GM12878 (cell line): ENCODE data around the gene GRPEL2. TPM values are rescaled to one million over a fixed set of nuclear protein-coding genes. Genes with fewer than 3 reads are reported as not detected.

Experiments
- ATAC-seq: fragments of 200-7000 bp; cut with Tn5 transposase; 3 replicates; pipeline ENCODE4 v1.9.1; 2020; ENCODE audit warnings: mild to moderate bottlenecking, moderate library complexity
- BruUV-seq: library from RNA; stranded (reverse); fragments of 400-500 nt; replicated peaks from 2 replicates; lab custom pipeline; 2021; lab: Mats Ljungman, UMichigan
- CTCF ChIA-PET: fragments of 300-600 bp; sonication (Branson Sonifier 250); formaldehyde crosslinking; extraction: SDS; loops from one replicate; lab custom pipeline; 2021; ENCODE audit warnings: inconsistent platforms; lab: Yijun Ruan, JAX
- POLR2A ChIA-PET: fragments of 350-600 bp; formaldehyde crosslinking; extraction: SDS; loops from one replicate; lab custom pipeline; 2021; ENCODE audit warnings: inconsistent platforms; lab: Charles Lee
- RAD21 ChIA-PET: fragments of 300-600 bp; sonication (Branson Sonifier 250); formaldehyde crosslinking; loops from one replicate; lab custom pipeline; 2023; ENCODE audit warnings: antibody characterized with exemption; ENCODE audit not compliant: unreplicated experiment; lab: Charles Lee
- SMC1A ChIA-PET: fragments of 300-600 bp; sonication (Branson Sonifier 250); formaldehyde crosslinking; loops from one replicate; lab custom pipeline; 2023; ENCODE audit not compliant: unreplicated experiment, uncharacterized antibody; lab: Charles Lee
- DNase-seq: peaks from one replicate; pipeline ENCODE4 v3.0.0-alpha.2; 2011; ENCODE audit warnings: low read depth, low spot score
- FAIRE-seq: peaks from 3 replicates; lab custom pipeline; 2011; peaks lifted over from hg19 to GRCh38; lab: Jason Lieb, UNC
- H2AFZ ChIP-seq: 2 replicates; pipeline ENCODE4 v1.6.0; 2011; ENCODE audit warnings: low read depth, low read length, control low read depth; ENCODE audit not compliant: control insufficient read depth
- H3K27ac ChIP-seq: 2 replicates; pipeline ENCODE4 v1.5.1; 2011; ENCODE audit warnings: control low read depth; ENCODE audit not compliant: control insufficient read depth, insufficient read depth
- H3K27me3 ChIP-seq, 2 experiments: replicated peaks in 1 of 2; 2 replicates each; pipeline versions ENCODE4 v1.6.0 to v1.6.1; 2011; ENCODE audit warnings: low read length in 1 of 2; ENCODE audit not compliant: control insufficient read depth in 2 of 2, insufficient read depth in 2 of 2
- H3K36me3 ChIP-seq, 2 experiments: 2 replicates each; pipeline ENCODE4 v1.5.1; 2011; ENCODE audit warnings: low read length in 1 of 2; ENCODE audit not compliant: control insufficient read depth in 2 of 2, insufficient read depth in 2 of 2
- H3K4me1 ChIP-seq: 2 replicates; pipeline ENCODE4 v1.6.1; 2011; ENCODE audit warnings: mild to moderate bottlenecking, low read length, moderate library complexity, mixed read lengths; ENCODE audit not compliant: control insufficient read depth, insufficient read depth
- H3K4me2 ChIP-seq: 2 replicates; pipeline ENCODE4 v1.6.0; 2011; ENCODE audit warnings: control low read depth; ENCODE audit not compliant: control insufficient read depth, insufficient read depth
- H3K4me3 ChIP-seq: fragments of 200-600 bp; sonication (generic); 2 replicates; pipeline ENCODE4 v1.5.1; 2016
- H3K79me2 ChIP-seq: 2 replicates; pipeline ENCODE4 v1.6.0; 2011; ENCODE audit warnings: low read length; ENCODE audit not compliant: control insufficient read depth, insufficient read depth
- H3K9ac ChIP-seq: 2 replicates; pipeline ENCODE4 v1.8.0; 2011; ENCODE audit warnings: low read length, control low read depth, mixed read lengths; ENCODE audit not compliant: control insufficient read depth, insufficient read depth
- H3K9me3 ChIP-seq: replicated peaks from 3 replicates; pipeline ENCODE4 v1.5.1; 2011; ENCODE audit warnings: mild to moderate bottlenecking, low read length; ENCODE audit not compliant: control insufficient read depth, insufficient read depth
- H4K20me1 ChIP-seq: 2 replicates; pipeline ENCODE4 v1.6.0; 2011; ENCODE audit not compliant: control insufficient read depth, insufficient read depth
- ATF7 ChIP-seq: fragments of 450-650 bp; IDR thresholded peaks from 2 replicates; pipeline ENCODE4 v1.6.1; 2016; ENCODE audit warnings: low read depth, mild to moderate bottlenecking
- DPF2 ChIP-seq: fragments of 450-650 bp; IDR thresholded peaks from 2 replicates; pipeline ENCODE4 v1.6.1; 2017; ENCODE audit warnings: mild to moderate bottlenecking
- EZH2 ChIP-seq: IDR thresholded peaks from 2 replicates; pipeline ENCODE4 v1.6.1; 2012; ENCODE audit warnings: low read depth, mild to moderate bottlenecking, control low read depth, inconsistent platforms, low read length, borderline replicate concordance; ENCODE audit not compliant: control insufficient read depth
- KDM1A ChIP-seq: fragments of 200-600 bp; sonication (generic); IDR thresholded peaks from 2 replicates; pipeline ENCODE4 v1.6.1; 2016; ENCODE audit warnings: borderline replicate concordance
- NBN ChIP-seq: fragments of 450-650 bp; IDR thresholded peaks from 2 replicates; pipeline ENCODE4 v1.6.1; 2016
- NFYA ChIP-seq: IDR thresholded peaks from 2 replicates; pipeline ENCODE4 v1.6.1; 2011; ENCODE audit warnings: low read depth, mild to moderate bottlenecking, low read length, improper control_type of control experiment, borderline replicate concordance
- PAX8 ChIP-seq: fragments of 450-650 bp; IDR thresholded peaks from 2 replicates; pipeline ENCODE4 v1.6.1; 2017; ENCODE audit warnings: mild to moderate bottlenecking, moderate library complexity
- SIN3A ChIP-seq: IDR thresholded peaks from 2 replicates; pipeline ENCODE4 v1.6.1; 2012; ENCODE audit warnings: low read depth, low read length, improper control_type of control experiment
- YBX1 ChIP-seq: fragments of 450-650 bp; IDR thresholded peaks from 2 replicates; pipeline ENCODE4 v1.6.1; 2016; ENCODE audit warnings: antibody characterized with exemption
- WGBS: methylation state at CpG from one replicate; pipeline ENCODE4 v1.1.6; 2016; ENCODE audit warnings: low lambda C conversion rate; ENCODE audit not compliant: insufficient replicate concordance, insufficient coverage; ENCODE audit errors: missing lambda C conversion rate; 5-methylcytosine and 5-hydroxymethylcytosine counted together
- in situ Hi-C: fragments of 300-500 bp; cut with MboI; formaldehyde crosslinking; loops from 9 replicates; pipeline ENCODE4 v1.14.3; 2018; ENCODE audit warnings: mixed read lengths
- intact Hi-C: fragments of 100-400 bp; cut with micrococcal nuclease; formaldehyde crosslinking; loops from one replicate; pipeline ENCODE4 v1.14.2; 2022; ENCODE audit not compliant: unreplicated experiment
- polyA plus RNA-seq, 11 experiments: library from polyadenylated mRNA; depleted of rRNA in 4 of 11; unstranded in 6 of 11; stranded (reverse) in 5 of 11; fragments of >200 nt; fragmentation: Nextera tagmentation in 4 of 11; fragmentation: Illumina TruSeq in 1 of 11; extraction: Ambion mirVana in 4 of 11; extraction: Trizol in 1 of 11; gene quantifications; 1 replicate in 1 of 11; 2 replicates in 10 of 11; pipeline versions ENCODE4 v1.2.1 to v1.2.3, GENCODE V29; 2011 to 2016; ENCODE audit warnings: inconsistent platforms in 2 of 11, missing spikeins in 2 of 11, low read depth in 1 of 11
- total RNA-seq, 4 experiments: library from RNA; depleted of rRNA in 3 of 4; stranded (reverse); fragments of >200 nt in 3 of 4; fragmentation: Illumina TruSeq in 1 of 4; extraction: Trizol in 1 of 4; gene quantifications; 2 replicates each; pipeline versions ENCODE4 v1.2.1 to v1.2.3, GENCODE V29; 2013 to 2021
- TF ChIP-seq, protein P1 (sequence below): IDR thresholded peaks from 2 replicates; pipeline ENCODE4 v1.6.1; 2011; ENCODE audit warnings: mild to moderate bottlenecking, low read depth, low read length, moderate library complexity; ENCODE audit not compliant: insufficient replicate concordance

The GRPEL2 gene
- total and polyA plus RNA-seq, 10 of the 15 experiments (the other 5 are each of a cell fraction or from before 2014, with no cell fraction given) = 4.4 to 20.2 (median 14.1) TPM

DNA sequence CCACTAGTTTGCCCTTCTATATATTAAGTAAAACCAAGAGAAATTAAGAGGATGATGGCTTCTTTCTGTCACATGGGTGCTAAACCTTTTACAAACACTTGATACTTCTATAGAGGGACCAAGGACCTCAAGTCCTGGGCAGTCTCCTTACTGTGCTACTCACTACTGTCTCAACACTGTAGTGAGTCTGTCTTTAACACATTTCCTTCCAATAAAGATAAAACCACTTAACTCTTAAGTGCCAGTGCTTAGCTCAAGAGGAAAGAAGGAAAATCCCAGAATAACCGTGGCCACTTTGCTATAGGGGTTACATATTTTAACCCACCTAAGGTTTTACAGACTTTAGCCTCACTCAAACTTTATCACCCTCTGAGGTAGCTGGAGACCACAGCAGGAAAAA lies 4.4 kb upstream of the GRPEL2 start:
- intact Hi-C loops = loop anchor here (10.0 kb wide), 1 partner anchor 536 kb away; no protein-coding TSS in a partner anchor

DNA sequence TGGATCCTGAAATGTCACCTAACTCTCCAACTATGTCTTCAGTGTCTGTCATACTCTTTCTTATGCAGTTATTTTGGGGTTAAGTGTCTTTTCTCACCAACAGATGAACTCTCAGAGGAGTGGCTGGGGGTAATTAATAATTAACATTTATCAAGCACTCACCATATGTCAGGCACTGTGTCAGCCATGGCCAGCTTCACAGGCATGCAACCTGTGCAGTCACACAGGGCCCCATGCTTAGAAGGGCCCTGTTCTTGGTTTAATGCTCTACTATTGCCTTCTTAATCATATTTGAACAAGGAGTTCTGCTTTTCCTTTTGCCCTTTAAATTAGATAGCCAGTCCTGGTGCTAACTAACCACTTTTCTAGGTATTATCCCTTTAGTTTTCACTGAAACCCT lies 3.4 kb upstream of the GRPEL2 start:
- Histone ChIP-seq H3K9me3 (no peaks in the 10 kb centered on the region), H3K4me1 (no peaks in the 10 kb centered on the region), H2AFZ (no peak overlapping the region), H3K27ac (no peak overlapping the region), H3K27me3 (no peaks in the 10 kb centered on the region; a peak in 1 of 4 replicates), H4K20me1 (no peaks in the 10 kb centered on the region), H3K36me3 (no peaks in the 10 kb centered on the region), H3K4me3 (no peak overlapping the region), H3K4me2 (no peak overlapping the region), H3K9ac (no peak overlapping the region), H3K79me2 (peaks cover 12% of the 10 kb centered on the region)
- CTCF ChIA-PET = interaction anchor here (1.4 to 8.3 kb wide), 5 partner anchors 13 to 26 kb away, joined by 3 to 62 read pairs (median 5); no protein-coding TSS in a partner anchor
- POLR2A ChIA-PET = interaction anchor here (1.3 kb wide), 1 partner anchor 12 kb away, joined by 3 read pairs; no protein-coding TSS in a partner anchor
- in situ Hi-C loops = no loop called here
- intact Hi-C loops = loop anchor here (10.0 kb wide), 1 partner anchor 537 kb away; no protein-coding TSS in a partner anchor
- SMC1A ChIA-PET = interaction anchor here (1.1 to 1.3 kb wide), 3 partner anchors 11 to 26 kb away, joined by 3 to 4 read pairs (median 3); no protein-coding TSS in a partner anchor
- TF ChIP-seq EZH2 = no peak
- no peak for TF ChIP-seq DPF2
- TF ChIP-seq PAX8 = no peak
- TF ChIP-seq NFYA = no peak
- TF ChIP-seq, protein P1, sequence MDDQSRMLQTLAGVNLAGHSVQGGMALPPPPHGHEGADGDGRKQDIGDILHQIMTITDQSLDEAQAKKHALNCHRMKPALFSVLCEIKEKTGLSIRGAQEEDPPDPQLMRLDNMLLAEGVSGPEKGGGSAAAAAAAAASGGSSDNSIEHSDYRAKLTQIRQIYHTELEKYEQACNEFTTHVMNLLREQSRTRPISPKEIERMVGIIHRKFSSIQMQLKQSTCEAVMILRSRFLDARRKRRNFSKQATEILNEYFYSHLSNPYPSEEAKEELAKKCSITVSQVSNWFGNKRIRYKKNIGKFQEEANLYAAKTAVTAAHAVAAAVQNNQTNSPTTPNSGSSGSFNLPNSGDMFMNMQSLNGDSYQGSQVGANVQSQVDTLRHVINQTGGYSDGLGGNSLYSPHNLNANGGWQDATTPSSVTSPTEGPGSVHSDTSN = no peak
- no peak for TF ChIP-seq ATF7
- DNase-seq (no peak), FAIRE-seq (no peak), ATAC-seq (no peak)
- BruUV-seq = no TSS peak
- RAD21 ChIA-PET = interaction anchor here (0.8 to 1.8 kb wide), 4 partner anchors 14 to 32 kb away, joined by 3 to 7 read pairs (median 3); partner anchors contain the start of gene PCYOX1L

More for the DNA sequence above, 4.4 kb upstream of the GRPEL2 start:
- Histone ChIP-seq H3K27ac (no peak overlapping the region), H3K27me3 (no peaks in the 10 kb centered on the region; a peak in 1 of 4 replicates), H3K4me3 (no peak overlapping the region), H3K79me2 (peaks cover 6% of the 10 kb centered on the region), H3K9ac (no peak overlapping the region), H3K4me1 (no peaks in the 10 kb centered on the region), H2AFZ (no peak overlapping the region), H3K4me2 (no peak overlapping the region), H4K20me1 (no peaks in the 10 kb centered on the region), H3K36me3 (no peaks in the 10 kb centered on the region), H3K9me3 (no peaks in the 10 kb centered on the region)
- TF ChIP-seq KDM1A (no peak), YBX1 (no peak), NBN (no peak), SIN3A (no peak)
- in situ Hi-C loops = no loop called here
- DNase-seq (no peak), ATAC-seq (no peak), FAIRE-seq (no peak)
- ChIA-PET POLR2A (interaction anchor here (1.3 kb wide), 1 partner anchor 11 kb away, joined by 3 read pairs; no protein-coding TSS in a partner anchor), RAD21 (interaction anchor here (0.9 to 1.8 kb wide), 3 partner anchors 17 to 27 kb away, joined by 3 to 7 read pairs (median 3); partner anchors contain the start of gene PCYOX1L), SMC1A (interaction anchor here (1.1 to 1.3 kb wide), 3 partner anchors 20 to 27 kb away, joined by 3 read pairs; no protein-coding TSS in a partner anchor), CTCF (interaction anchor here (0.6 to 8.3 kb wide), 3 partner anchors 12 to 27 kb away, joined by 3 to 62 read pairs (median 5); no protein-coding TSS in a partner anchor)
- BruUV-seq = no TSS peak
- WGBS = 4% methylated on average over 1 of the region's 1 CpG
